Neuronal stem cell (in vitro differentiated cells): ENCODE measurements around the gene ATP8A2.

Experiments used
- DNase-seq: peaks from one replicate; pipeline ENCODE4 v3.0.0-alpha.2; 2013; ENCODE audit warnings: low spot score
- H2AFZ ChIP-seq: one replicate; pipeline ENCODE4 v1.6.1; 2013; ENCODE audit warnings: mild to moderate bottlenecking, low read length, inconsistent platforms
- H2AK5ac ChIP-seq: 2 replicates; pipeline ENCODE4 v1.6.1; 2013; ENCODE audit warnings: low read depth, mild to moderate bottlenecking, inconsistent platforms, low read length, moderate library complexity, mixed read lengths
- H2BK120ac ChIP-seq: 2 replicates; pipeline ENCODE4 v1.6.1; 2013; ENCODE audit warnings: low read depth, mild to moderate bottlenecking, inconsistent platforms, low read length, moderate library complexity, mixed read lengths
- H2BK12ac ChIP-seq: one replicate; pipeline ENCODE4 v1.6.1; 2013; ENCODE audit warnings: low read length, inconsistent platforms
- H2BK15ac ChIP-seq: 2 replicates; pipeline ENCODE4 v1.6.1; 2013; ENCODE audit warnings: mild to moderate bottlenecking, low read length, inconsistent platforms, mixed read lengths
- H2BK5ac ChIP-seq: one replicate; pipeline ENCODE4 v1.6.1; 2013; ENCODE audit warnings: inconsistent platforms, mild to moderate bottlenecking, low read length, moderate library complexity
- H3K14ac ChIP-seq: one replicate; pipeline ENCODE4 v1.6.1; 2013; ENCODE audit warnings: low read length, inconsistent platforms
- H3K18ac ChIP-seq: 2 replicates; pipeline ENCODE4 v1.6.1; 2013; ENCODE audit warnings: low read length, inconsistent platforms
- H3K23ac ChIP-seq: 2 replicates; pipeline ENCODE4 v1.6.1; 2013; ENCODE audit warnings: low read depth, mild to moderate bottlenecking, mixed read lengths, low read length, inconsistent platforms; ENCODE audit not compliant: poor library complexity
- H3K27ac ChIP-seq: replicated peaks from 3 replicates; pipeline ENCODE4 v1.5.1; 2013; ENCODE audit warnings: low read length, inconsistent platforms
- H3K27me3 ChIP-seq, 3 experiments: 2 replicates each; pipeline ENCODE4 v1.6.1; 2013; ENCODE audit warnings: low read length in 3 of 3, mild to moderate bottlenecking in 2 of 3, inconsistent platforms in 1 of 3, low read depth in 1 of 3, mixed read lengths in 1 of 3, moderate library complexity in 1 of 3; ENCODE audit not compliant: control insufficient read depth in 3 of 3, insufficient read depth in 3 of 3
- H3K36me3 ChIP-seq, 2 donors: replicated peaks in 1 of 2; 2 replicates each; pipeline ENCODE4 v1.6.1; 2013; ENCODE audit warnings: low read length in 2 of 2; ENCODE audit not compliant: control insufficient read depth in 2 of 2, insufficient read depth in 2 of 2
- H3K4ac ChIP-seq: 2 replicates; pipeline ENCODE4 v1.6.1; 2013; ENCODE audit warnings: inconsistent platforms, mild to moderate bottlenecking, low read length, moderate library complexity
- H3K4me1 ChIP-seq, 2 donors: 1 replicate in 1 of 2; 2 replicates in 1 of 2; pipeline ENCODE4 v1.6.1; 2013; ENCODE audit warnings: low read length in 2 of 2, low read depth in 1 of 2; ENCODE audit not compliant: control insufficient read depth in 2 of 2, insufficient read depth in 1 of 2
- H3K4me2 ChIP-seq: one replicate; pipeline ENCODE4 v1.6.1; 2013; ENCODE audit warnings: mild to moderate bottlenecking, low read length, inconsistent platforms; ENCODE audit not compliant: insufficient read depth, poor library complexity, severe bottlenecking
- H3K4me3 ChIP-seq, 2 donors: 2 replicates each; pipeline ENCODE4 v1.5.1; 2013; ENCODE audit warnings: low read length in 2 of 2, mild to moderate bottlenecking in 2 of 2, inconsistent platforms in 1 of 2, moderate library complexity in 1 of 2
- H3K79me1 ChIP-seq: one replicate; pipeline ENCODE4 v1.6.1; 2013; ENCODE audit warnings: low read depth, mild to moderate bottlenecking, inconsistent platforms, low read length, moderate library complexity
- H3K9ac ChIP-seq: one replicate; pipeline ENCODE4 v1.6.1; 2013; ENCODE audit warnings: mild to moderate bottlenecking, low read depth, low read length, inconsistent platforms; ENCODE audit not compliant: poor library complexity
- H3K9me3 ChIP-seq, 2 donors: replicated peaks in 1 of 2; 2 replicates each; pipeline versions ENCODE3 to v1.6.1; 2013; ENCODE audit warnings: low read length in 2 of 2, mild to moderate bottlenecking in 2 of 2, inconsistent platforms in 1 of 2, low read depth in 1 of 2, mixed read lengths in 1 of 2, moderate library complexity in 1 of 2; ENCODE audit not compliant: control insufficient read depth in 2 of 2, insufficient read depth in 1 of 2
- H4K8ac ChIP-seq: one replicate; pipeline ENCODE4 v1.6.1; 2013; ENCODE audit warnings: low read depth, mild to moderate bottlenecking, inconsistent platforms, low read length, moderate library complexity
- H4K91ac ChIP-seq: one replicate; pipeline ENCODE4 v1.6.1; 2013; ENCODE audit warnings: low read length, low read depth, mild to moderate bottlenecking, inconsistent platforms; ENCODE audit not compliant: poor library complexity
- WGBS, 2 donors: extraction: QIAGEN DNeasy Blood & Tissue Kit; methylation state at CpG; one replicate each; pipeline ENCODE4 v1.1.7; 2013; ENCODE audit warnings: missing lambda C conversion rate in 2 of 2, mixed read lengths in 1 of 2; ENCODE audit not compliant: insufficient read length in 2 of 2, insufficient replicate concordance in 1 of 2; ENCODE audit errors: extremely low coverage in 2 of 2; 5-methylcytosine and 5-hydroxymethylcytosine counted together

Gene ATP8A2

GRCh38 chr13:25657157-25657556 lies 285.4 kb downstream of the ATP8A2 start:
- Histone ChIP-seq H3K23ac (no peak overlapping the region), H3K9me3 (no peaks in the 10 kb centered on the region), H3K4me3 (no peak overlapping the region), H3K36me3 (no peaks in the 10 kb centered on the region), H3K4ac (no peak overlapping the region), H2BK120ac (no peak overlapping the region), H2AK5ac (no peak overlapping the region), H2BK12ac (no peak overlapping the region), H2BK15ac (no peak overlapping the region), H3K9ac (no peak overlapping the region), H3K79me1 (no peaks in the 10 kb centered on the region), H2AFZ (no peak overlapping the region), H3K27ac (no peak overlapping the region), H4K8ac (no peak overlapping the region), H2BK5ac (no peak overlapping the region), H3K18ac (no peak overlapping the region), H3K14ac (no peak overlapping the region), H3K27me3 (no peaks in the 10 kb centered on the region), H4K91ac (no peak overlapping the region), H3K4me1 (peaks cover 0 to 2% of the 10 kb centered on the region in 2 donors), H3K4me2 (no peak overlapping the region)
- WGBS, 2 donors, result no CpG with 5 or more reads among the region's 3 CpGs
- DNase-seq, result no peak

DNA sequence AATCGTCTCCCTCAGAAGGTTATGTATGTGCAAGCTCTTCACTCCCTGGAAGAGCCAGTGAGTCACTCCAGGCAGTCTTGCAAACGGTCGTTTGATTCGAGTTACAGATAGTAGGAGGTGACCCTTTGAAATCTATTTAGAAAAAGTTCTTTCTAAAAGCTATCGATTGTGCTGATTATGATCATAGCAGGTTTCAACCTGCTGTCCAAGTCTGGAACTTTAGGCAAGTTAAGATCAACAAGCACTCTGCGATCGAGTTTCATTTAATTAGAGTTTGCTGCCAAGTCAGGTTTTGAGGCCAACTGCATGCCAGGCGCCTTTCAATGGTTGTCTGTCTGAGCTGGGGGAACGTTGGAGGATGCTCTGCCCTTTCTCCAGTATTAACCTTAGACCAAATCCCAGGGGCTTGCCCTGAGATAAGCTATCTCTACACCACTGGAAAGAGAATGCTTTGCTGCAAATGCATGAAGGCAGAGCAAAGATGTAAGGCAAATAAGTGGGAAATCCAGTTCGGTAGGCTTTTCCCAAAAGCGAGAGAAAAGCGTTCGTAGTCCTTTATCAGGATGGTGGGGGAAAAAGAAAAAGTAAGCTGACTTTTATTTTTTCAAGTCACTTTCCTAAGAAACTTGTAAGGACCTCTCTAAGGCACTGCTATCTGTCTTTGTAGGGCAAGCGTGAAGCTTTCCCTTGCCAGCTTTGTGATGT lies 287.5 kb downstream of the ATP8A2 start:
- Histone ChIP-seq H2BK12ac (no peak overlapping the region), H3K4ac (no peak overlapping the region), H3K4me1 (no peaks in the 10 kb centered on the region), H3K4me3 (no peak overlapping the region), H3K79me1 (no peaks in the 10 kb centered on the region), H2BK15ac (no peak overlapping the region), H4K91ac (no peak overlapping the region), H2AK5ac (no peak overlapping the region), H2AFZ (no peak overlapping the region), H3K27ac (no peak overlapping the region), H3K27me3 (no peaks in the 10 kb centered on the region), H3K36me3 (no peaks in the 10 kb centered on the region), H2BK5ac (no peak overlapping the region), H2BK120ac (no peak overlapping the region), H3K14ac (no peak overlapping the region), H3K9ac (no peak overlapping the region), H4K8ac (no peak overlapping the region), H3K23ac (no peak overlapping the region), H3K4me2 (no peak overlapping the region), H3K9me3 (peaks cover 0 to under 1% of the 10 kb centered on the region in 2 donors), H3K18ac (no peak overlapping the region)
- DNase-seq, result no peak
- no CpG with 5 or more reads among the region's 14 CpGs for WGBS, 2 donors

DNA sequence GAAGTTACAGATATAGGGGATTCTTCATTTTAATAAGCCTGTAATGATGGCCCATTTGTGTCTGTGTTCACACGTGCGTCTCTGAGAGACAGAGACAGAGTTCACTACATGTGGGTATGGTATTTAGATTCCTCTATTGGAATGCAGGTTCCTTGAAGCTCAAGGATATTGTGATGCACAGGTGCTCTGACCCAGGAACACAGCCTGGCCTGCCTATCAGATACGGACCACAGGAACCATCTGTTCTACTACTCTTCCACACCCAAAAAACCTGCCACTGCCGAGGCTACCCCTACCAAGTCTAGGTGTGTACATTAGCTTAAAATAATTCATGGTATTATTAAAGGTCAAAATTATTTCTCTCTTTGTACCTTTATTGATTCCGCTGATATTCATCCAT lies 289.2 kb downstream of the ATP8A2 start:
- no peak overlapping the region for H4K8ac ChIP-seq
- peaks cover 0 to 2% of the 10 kb centered on the region in 2 donors for H3K9me3 ChIP-seq
- H3K27me3 ChIP-seq, result no peaks in the 10 kb centered on the region
- DNase-seq, result no peak
- H4K91ac ChIP-seq, result no peak overlapping the region
- H3K4me1 ChIP-seq, result no peaks in the 10 kb centered on the region
- H3K36me3 ChIP-seq, result no peaks in the 10 kb centered on the region
- WGBS, 2 donors, result no CpG with 5 or more reads among the region's 5 CpGs
- H3K18ac ChIP-seq, result no peak overlapping the region
- H3K14ac ChIP-seq, result no peak overlapping the region
- no peak overlapping the region for H2AK5ac ChIP-seq
- no peak overlapping the region for H3K4me2 ChIP-seq
- no peak overlapping the region for H2BK120ac ChIP-seq
- no peak overlapping the region for H3K4me3 ChIP-seq
- H3K9ac ChIP-seq, result no peak overlapping the region
- no peak overlapping the region for H2BK12ac ChIP-seq
- H3K23ac ChIP-seq, result no peak overlapping the region
- no peak overlapping the region for H3K4ac ChIP-seq
- H3K79me1 ChIP-seq, result no peaks in the 10 kb centered on the region
- H2AFZ ChIP-seq, result no peak overlapping the region
- no peak overlapping the region for H3K27ac ChIP-seq
- no peak overlapping the region for H2BK15ac ChIP-seq
- no peak overlapping the region for H2BK5ac ChIP-seq

- H3K9me3 ChIP-seq, result peaks cover 0 to 4% of the 10 kb centered on the region in 2 donors
- no peak overlapping the region for H2BK15ac ChIP-seq
- no peaks in the 10 kb centered on the region for H3K4me1 ChIP-seq
- no peak overlapping the region for H3K27ac ChIP-seq
- H3K4me3 ChIP-seq, result no peak overlapping the region
- H2AFZ ChIP-seq, result no peak overlapping the region
- no peaks in the 10 kb centered on the region for H3K27me3 ChIP-seq
- H3K79me1 ChIP-seq, result no peaks in the 10 kb centered on the region
- no peak overlapping the region for H2AK5ac ChIP-seq
- H3K23ac ChIP-seq, result no peak overlapping the region
- H3K9ac ChIP-seq, result no peak overlapping the region
- H2BK12ac ChIP-seq, result no peak overlapping the region
- no peak for DNase-seq
- H4K91ac ChIP-seq, result no peak overlapping the region
- H2BK5ac ChIP-seq, result no peak overlapping the region
- no peak overlapping the region for H3K14ac ChIP-seq
- no peak overlapping the region for H2BK120ac ChIP-seq
- no peak overlapping the region for H3K18ac ChIP-seq
- H3K4me2 ChIP-seq, result no peak overlapping the region
- H3K36me3 ChIP-seq, result no peaks in the 10 kb centered on the region
- no peak overlapping the region for H4K8ac ChIP-seq
- H3K4ac ChIP-seq, result no peak overlapping the region
- WGBS, 2 donors, result no CpG with 5 or more reads among the region's 1 CpG
These were observed 290.7 kb downstream of the ATP8A2 start for GRCh38 chr13:25662516-25662915.
